ENCODE measurements around the gene TMEM176A.

TMEM176A gene

DNA sequence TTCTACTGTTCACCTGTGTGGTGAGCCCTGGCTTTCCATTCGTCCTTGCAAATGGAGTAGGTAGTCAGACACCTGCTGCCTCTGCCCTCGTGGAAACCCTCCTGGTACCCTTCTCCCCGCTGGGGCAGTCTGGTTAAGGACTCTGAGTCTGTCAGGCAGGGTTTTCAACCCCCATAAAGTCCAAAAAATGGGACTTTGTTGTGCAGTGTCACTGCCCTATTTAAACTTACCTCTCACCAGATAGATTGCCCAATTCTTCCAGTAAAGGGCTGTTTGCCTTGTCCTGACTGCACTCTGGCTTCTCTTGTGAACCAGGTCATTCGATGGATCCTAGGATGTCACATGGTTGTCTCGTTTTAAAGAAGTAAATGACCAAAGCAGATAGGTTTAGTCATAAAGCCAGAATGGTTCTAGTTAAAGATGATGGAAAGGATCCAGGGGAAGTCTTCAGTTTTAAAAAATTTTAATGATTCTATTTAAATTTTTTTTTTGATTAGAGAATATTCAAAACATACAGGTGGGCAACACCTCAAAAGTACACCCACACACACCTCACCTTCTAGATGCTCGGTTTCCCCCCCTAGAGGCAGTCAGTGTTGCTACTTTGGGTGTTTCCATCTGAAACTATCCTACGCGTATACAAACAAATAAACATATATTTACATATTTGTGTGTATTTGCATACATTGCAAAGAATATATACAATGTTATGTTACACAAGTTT is 22.4 kb upstream of the TMEM176A start:
- H3K27me3 ChIP-seq (replicated peaks; ENCODE audit: control insufficient read depth, insufficient read depth, low read length) = no peaks in the 10 kb centered on the region; the same call in 1 of the 2 replicates
- no peaks in the 10 kb centered on the region for H3K36me3 ChIP-seq (ENCODE audit: control insufficient read depth, insufficient read depth, low read length)
- DNase-seq (ENCODE audit: extremely low read depth, insufficient read length) = no peak
- TF ChIP-seq, protein P1, sequence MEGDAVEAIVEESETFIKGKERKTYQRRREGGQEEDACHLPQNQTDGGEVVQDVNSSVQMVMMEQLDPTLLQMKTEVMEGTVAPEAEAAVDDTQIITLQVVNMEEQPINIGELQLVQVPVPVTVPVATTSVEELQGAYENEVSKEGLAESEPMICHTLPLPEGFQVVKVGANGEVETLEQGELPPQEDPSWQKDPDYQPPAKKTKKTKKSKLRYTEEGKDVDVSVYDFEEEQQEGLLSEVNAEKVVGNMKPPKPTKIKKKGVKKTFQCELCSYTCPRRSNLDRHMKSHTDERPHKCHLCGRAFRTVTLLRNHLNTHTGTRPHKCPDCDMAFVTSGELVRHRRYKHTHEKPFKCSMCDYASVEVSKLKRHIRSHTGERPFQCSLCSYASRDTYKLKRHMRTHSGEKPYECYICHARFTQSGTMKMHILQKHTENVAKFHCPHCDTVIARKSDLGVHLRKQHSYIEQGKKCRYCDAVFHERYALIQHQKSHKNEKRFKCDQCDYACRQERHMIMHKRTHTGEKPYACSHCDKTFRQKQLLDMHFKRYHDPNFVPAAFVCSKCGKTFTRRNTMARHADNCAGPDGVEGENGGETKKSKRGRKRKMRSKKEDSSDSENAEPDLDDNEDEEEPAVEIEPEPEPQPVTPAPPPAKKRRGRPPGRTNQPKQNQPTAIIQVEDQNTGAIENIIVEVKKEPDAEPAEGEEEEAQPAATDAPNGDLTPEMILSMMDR (IDR thresholded peaks at IDR 0.05; ENCODE audit: insufficient read depth, low read length, poor library complexity, severe bottlenecking) = no peak
- no peak overlapping the region for H3K4me3 ChIP-seq (replicated peaks; ENCODE audit: low read depth, low read length)

DNA sequence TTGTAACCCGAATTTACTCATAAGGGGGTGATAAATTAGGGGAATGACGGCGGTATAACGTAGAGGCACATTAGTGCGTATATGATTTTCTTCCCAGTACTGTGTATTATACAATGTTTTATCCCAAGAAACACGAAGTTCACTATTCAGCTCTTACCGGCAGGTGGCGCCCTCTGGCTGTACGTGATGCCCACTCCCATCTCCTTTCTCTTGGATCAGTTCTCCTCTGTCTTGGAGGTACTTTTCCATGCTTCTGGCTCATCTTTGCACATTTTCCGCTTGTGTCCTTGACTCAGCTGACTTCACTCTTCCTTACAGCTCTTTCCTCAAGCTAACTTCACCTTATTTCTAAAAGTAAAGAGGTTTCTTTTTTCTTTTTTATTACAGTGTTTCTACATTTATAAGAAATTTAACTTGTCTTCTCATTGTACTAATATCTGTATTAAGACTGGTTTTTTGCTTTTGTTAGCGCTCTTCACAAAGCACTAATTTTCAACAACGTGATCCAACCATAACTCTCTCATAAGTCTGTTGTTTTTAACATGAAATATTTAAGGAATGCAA is 21.7 kb upstream of the TMEM176A start:
- no peak for DNase-seq (ENCODE audit: extremely low read depth, insufficient read length)
- TF ChIP-seq, protein P1 (IDR thresholded peaks at IDR 0.05; ENCODE audit: insufficient read depth, low read length, poor library complexity, severe bottlenecking) = peak; percentile 84
- Histone ChIP-seq H3K4me3 (replicated peaks; ENCODE audit: low read depth, low read length) (no peak overlapping the region), H3K27me3 (replicated peaks; ENCODE audit: control insufficient read depth, insufficient read depth, low read length) (no peaks in the 10 kb centered on the region; the same call in 1 of the 2 replicates), H3K36me3 (ENCODE audit: control insufficient read depth, insufficient read depth, low read length) (no peaks in the 10 kb centered on the region)

DNA sequence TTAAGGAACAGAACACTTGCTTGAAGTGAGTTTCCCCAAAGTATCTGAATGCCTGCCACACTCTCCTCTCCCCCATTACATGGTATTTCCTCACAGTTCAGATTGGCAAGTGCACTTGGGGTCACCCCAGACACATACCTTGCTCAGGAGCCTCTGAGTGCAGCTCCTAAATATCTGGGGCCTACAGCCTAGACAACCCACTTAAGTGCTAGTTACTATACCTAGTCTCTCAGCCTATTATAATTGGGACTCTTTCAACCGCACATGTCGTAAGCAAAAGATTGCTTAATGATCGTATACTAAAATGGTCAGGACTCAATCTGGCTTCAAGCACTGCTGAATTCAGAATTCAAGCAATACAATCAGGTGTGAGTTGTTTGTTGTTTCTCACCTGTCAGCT is 20.3 kb upstream of the TMEM176A start:
- no peak for DNase-seq (ENCODE audit: extremely low read depth, insufficient read length)
- Histone ChIP-seq H3K27me3 (replicated peaks; ENCODE audit: control insufficient read depth, insufficient read depth, low read length) (no peaks in the 10 kb centered on the region; the same call in 1 of the 2 replicates), H3K4me3 (replicated peaks; ENCODE audit: low read depth, low read length) (no peak overlapping the region), H3K36me3 (ENCODE audit: control insufficient read depth, insufficient read depth, low read length) (no peaks in the 10 kb centered on the region)
- TF ChIP-seq, protein P1 (IDR thresholded peaks at IDR 0.05; ENCODE audit: insufficient read depth, low read length, poor library complexity, severe bottlenecking) = no peak

DNA sequence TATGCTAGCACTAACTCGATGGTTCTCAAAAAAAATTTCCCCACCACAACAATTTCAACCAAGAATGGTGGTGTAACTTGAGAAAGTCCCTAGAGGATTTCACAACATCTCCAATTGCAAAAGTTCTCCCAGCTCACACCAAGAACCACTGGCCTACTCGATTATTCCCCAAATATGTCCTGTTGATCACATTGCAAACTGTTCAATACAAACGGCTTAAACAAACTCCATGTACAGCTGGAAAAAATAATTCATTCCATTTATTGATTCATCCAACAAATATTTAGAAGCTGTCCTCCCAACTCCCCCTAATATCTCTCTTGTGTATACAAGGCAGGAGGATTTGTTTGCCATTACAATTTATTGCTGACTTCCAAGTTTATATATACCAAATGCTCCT is 19.5 kb upstream of the TMEM176A start:
- Histone ChIP-seq H3K27me3 (replicated peaks; ENCODE audit: control insufficient read depth, insufficient read depth, low read length) (no peaks in the 10 kb centered on the region; the same call in 1 of the 2 replicates), H3K4me3 (replicated peaks; ENCODE audit: low read depth, low read length) (no peak overlapping the region), H3K36me3 (ENCODE audit: control insufficient read depth, insufficient read depth, low read length) (no peaks in the 10 kb centered on the region)
- no peak for DNase-seq (ENCODE audit: extremely low read depth, insufficient read length)
- TF ChIP-seq, protein P1 (IDR thresholded peaks at IDR 0.05; ENCODE audit: insufficient read depth, low read length, poor library complexity, severe bottlenecking) = no peak

DNA sequence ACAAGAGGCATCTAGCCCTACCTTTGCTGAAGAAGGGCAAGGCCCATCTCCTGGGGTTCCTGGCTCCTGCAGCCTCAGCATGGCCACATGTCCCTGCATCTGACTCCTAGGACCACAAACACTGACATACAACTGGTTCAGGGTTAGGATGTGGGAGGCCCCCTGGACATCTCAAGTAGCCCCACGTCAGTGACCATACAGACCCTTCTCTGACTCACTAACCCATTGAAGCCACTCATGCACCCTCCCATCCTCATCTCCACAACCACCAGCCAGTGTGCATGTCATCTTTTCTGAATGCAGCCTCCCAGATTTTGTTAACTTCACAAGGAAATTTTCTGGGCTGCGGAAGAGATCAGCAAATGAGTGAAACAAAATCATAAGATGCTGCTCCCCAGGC is 18.6 kb upstream of the TMEM176A start:
- Histone ChIP-seq H3K36me3 (ENCODE audit: control insufficient read depth, insufficient read depth, low read length) (no peaks in the 10 kb centered on the region), H3K4me3 (replicated peaks; ENCODE audit: low read depth, low read length) (no peak overlapping the region), H3K27me3 (replicated peaks; ENCODE audit: control insufficient read depth, insufficient read depth, low read length) (no peaks in the 10 kb centered on the region; the same call in 1 of the 2 replicates)
- no peak for DNase-seq (ENCODE audit: extremely low read depth, insufficient read length)
- TF ChIP-seq, protein P1 (IDR thresholded peaks at IDR 0.05; ENCODE audit: insufficient read depth, low read length, poor library complexity, severe bottlenecking) = no peak
